Measurements from ENCODE around the gene ITPK1.

GRCh38 chr14:92959761-92960680 lies 155.7 kb downstream of the ITPK1 start:
- TF ChIP-seq CTCF (IDR thresholded peaks at IDR 0.05; ENCODE audit: borderline replicate concordance, extremely low read depth, low read length, poor library complexity, severe bottlenecking) (no peak), EZH2 (IDR thresholded peaks at IDR 0.05; ENCODE audit: borderline replicate concordance, low read depth, low read length, severe bottlenecking) (no peak)

Data from DND-41 (cell line).